GM12873 (cell line): ENCODE measurements around the gene POLR1G.

ENCODE experiments used
- TF ChIP-seq, protein P1 (sequence below): IDR thresholded peaks from 2 replicates; pipeline ENCODE4 v1.5.1; 2012; ENCODE audit warnings: low read depth, mild to moderate bottlenecking, moderate library complexity, low read length, control low read depth; ENCODE audit not compliant: insufficient read depth; ENCODE audit errors: missing control alignments

The POLR1G gene

GRCh38 chr19:45448887-45449299 lies 42.4 kb downstream of the POLR1G start:
- TF ChIP-seq, protein P1, sequence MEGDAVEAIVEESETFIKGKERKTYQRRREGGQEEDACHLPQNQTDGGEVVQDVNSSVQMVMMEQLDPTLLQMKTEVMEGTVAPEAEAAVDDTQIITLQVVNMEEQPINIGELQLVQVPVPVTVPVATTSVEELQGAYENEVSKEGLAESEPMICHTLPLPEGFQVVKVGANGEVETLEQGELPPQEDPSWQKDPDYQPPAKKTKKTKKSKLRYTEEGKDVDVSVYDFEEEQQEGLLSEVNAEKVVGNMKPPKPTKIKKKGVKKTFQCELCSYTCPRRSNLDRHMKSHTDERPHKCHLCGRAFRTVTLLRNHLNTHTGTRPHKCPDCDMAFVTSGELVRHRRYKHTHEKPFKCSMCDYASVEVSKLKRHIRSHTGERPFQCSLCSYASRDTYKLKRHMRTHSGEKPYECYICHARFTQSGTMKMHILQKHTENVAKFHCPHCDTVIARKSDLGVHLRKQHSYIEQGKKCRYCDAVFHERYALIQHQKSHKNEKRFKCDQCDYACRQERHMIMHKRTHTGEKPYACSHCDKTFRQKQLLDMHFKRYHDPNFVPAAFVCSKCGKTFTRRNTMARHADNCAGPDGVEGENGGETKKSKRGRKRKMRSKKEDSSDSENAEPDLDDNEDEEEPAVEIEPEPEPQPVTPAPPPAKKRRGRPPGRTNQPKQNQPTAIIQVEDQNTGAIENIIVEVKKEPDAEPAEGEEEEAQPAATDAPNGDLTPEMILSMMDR, result no peak

- TF ChIP-seq, protein P1, result no peak
Observed at GRCh38 chr19:45450012-45450333, 43.5 kb downstream of the POLR1G start.

DNA sequence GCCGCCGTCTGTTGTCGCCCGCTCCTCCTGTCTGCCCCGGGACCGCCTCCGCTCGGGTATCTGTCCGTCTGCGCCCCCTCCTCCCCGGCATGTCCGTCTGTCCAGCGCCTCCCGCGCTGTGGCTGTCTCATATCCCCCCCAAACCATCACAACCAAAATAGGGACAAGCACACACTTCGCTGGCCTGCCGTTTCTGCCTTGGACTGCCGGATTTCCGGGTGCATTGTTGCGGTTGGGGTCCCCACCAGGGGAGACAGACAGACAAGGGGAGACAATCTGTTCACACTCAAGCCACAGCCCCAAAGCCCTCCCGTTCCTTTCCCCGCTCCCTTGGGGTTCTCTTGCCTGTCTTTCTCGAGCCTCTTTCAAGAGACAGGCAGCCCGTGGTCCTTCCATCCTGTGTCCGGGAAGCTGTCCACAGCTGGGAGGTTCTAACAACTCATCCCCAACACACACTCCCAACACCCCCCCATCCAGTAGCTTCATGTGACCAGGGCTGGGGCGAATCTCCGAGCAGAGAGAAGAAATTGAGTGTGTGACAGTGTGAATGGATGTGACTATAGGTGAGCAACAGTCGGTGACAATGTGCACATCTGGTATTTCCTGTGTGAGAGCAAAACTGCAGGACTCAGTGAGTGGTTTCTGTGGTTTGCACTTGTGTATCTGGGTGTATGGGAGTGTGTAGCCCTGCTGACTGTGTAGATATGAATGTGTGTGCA lies 44.8 kb downstream of the POLR1G start:
- TF ChIP-seq, protein P1, result no peak

DNA sequence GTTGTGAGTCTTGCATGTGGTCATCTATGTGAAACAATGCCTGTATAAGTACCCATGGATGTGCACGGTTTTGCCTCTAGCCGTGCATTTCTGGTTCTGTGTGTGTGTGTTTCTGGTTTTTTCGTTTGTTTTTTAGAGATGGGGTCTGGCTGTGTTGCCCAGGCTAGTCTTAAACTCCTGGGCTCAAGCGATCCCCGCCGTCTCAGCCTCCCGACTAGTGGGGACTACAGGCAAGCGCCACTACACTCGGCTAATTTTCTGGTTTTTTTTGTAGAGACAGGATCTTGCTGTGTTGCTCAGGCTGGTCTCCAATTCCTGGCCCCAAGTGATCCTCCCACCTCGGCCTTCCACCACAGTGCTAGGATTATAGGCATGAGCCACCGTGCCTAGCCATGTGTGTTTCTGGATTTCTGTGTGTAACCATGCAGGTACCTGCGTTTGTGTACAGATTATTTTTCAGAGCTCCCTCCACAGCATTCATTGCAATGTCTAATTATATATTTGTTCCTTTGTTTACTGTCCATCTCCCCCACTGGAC lies 45.5 kb downstream of the POLR1G start:
- TF ChIP-seq, protein P1, result no peak

- TF ChIP-seq, protein P1, result no peak
Observed at GRCh38 chr19:45455707-45456499, 49.5 kb downstream of the POLR1G start.

DNA sequence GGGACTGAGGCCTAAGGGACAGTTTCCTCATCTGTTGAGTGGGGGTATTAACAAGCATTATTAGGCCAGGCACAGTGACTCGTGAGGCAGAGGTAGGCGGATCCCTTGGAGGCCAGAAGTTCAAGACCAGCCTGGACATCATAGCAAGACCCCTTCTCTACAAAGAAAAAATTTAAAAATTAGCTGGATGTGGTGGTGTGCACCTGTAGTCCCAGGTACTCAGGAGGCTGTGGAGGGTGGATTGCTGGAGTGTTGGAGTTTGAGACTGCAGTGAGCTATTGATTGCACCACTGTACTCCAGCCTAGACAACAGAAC lies 50.0 kb downstream of the POLR1G start:
- TF ChIP-seq, protein P1, result no peak

DNA sequence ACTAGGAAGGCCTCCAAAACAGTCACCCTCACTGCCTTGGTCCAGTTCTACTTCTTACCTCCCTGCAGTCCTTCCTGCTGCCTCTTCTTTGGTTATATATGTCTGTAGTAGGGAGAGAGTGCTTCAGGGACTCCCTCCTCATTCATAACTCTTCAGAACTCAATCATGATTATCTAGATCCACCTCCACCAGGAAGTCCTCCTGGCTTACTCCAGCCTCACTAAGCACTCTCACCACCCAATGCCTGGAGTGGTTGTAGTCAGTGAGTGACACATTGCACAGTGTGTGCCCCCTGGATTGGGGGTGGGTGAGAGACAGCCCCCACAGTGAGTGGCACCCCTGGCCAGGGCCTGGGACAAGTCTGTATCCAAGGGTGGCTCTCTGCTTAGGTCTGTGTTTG lies 51.3 kb downstream of the POLR1G start:
- TF ChIP-seq, protein P1, result no peak
